Measurements from ENCODE around the gene CHRNA4. TPM values are rescaled to one million over a fixed set of nuclear protein-coding genes. Genes with fewer than 3 reads are reported as not detected.

The CHRNA4 gene
- 1.8 and 9.1 TPM in 2 replicates for total RNA-seq (ENCODE audit: low replicate concordance)
- long read RNA-seq: 0 reads

DNA sequence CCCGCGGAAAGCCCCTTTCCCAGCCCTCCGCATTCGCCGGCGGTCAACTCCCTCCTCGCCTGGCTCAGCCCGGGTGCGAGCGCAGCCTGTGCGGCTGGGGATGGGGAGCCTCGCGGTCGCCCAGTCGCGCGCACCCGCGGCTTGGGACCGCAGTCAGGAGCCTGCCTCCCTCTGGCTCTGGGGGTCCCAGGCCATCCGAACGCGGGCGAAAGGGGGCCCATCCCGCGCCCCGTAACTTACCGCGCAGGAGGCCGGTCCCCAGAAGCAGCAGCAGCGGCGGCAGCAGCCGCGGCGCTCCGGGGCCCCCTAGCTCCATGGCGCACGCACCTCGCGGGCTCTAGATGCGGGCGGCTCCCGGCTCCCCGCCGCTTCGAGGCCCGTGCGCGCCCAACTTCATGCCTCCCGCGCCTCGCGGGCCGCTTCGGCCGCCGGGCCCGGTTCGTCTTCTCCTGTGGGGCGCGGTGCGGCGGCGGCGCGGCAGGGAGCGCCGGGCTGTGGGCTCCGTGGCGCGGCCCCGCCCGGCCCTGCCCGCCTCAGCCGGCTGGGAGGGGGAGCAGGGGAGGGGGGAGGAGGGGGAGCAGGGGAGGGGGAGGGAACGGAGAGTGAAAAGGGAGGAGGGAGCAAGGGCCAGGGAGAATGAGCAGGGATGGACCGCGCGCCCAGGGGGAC lies at the start of gene CHRNA4:
CHRNA4 (minus strand) TSS at position 500 of the 669 bp plus-strand sequence; CDS start at position 316, 184 bp downstream.
- Mint-ChIP-seq H3K9me3 (no peaks in the 10 kb centered on the region), H3K36me3 (no peaks in the 10 kb centered on the region)
- no peak for DNase-seq (ENCODE audit: extremely low spot score, unreplicated experiment)

DNA sequence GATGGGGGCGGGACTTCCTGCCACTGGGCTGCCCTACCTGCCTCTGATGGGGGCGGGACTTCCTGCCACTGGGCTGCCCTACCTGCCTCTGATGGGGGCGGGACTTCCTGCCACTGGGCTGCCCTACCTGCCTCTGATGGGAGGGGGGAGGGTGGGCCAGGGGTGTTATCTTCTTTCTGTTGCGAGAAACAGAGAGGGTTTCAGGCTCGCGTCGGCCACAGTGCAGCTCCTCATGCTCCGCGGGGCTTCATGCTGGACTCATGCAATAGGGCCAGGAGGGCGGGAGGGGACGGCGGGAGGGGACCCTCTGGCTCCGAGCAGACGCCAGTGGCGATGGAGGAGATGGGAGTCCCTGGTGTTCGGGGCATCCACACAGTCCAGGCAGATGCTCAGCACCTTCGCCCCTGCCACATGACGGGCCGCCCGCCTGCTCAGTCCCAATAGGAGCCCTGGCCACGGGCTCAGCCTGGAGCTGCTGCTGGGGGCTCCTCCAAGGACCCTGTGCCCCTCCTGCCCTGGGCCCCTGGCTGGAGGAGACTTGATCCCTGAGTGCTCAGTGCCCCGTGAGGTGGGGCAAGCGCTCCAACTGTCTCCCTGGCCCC lies 48.8 kb upstream of the CHRNA4 start:
- no peak for DNase-seq (ENCODE audit: extremely low spot score, unreplicated experiment)
- Mint-ChIP-seq H3K4me1 (ENCODE audit: unreplicated experiment) (no peaks in the 10 kb centered on the region), H3K27ac (no peak overlapping the region), H3K27me3 (no peaks in the 10 kb centered on the region), H3K9me3 (no peaks in the 10 kb centered on the region), H3K36me3 (no peaks in the 10 kb centered on the region), H3K4me3 (no peak overlapping the region)
- TF ChIP-seq, protein P1, sequence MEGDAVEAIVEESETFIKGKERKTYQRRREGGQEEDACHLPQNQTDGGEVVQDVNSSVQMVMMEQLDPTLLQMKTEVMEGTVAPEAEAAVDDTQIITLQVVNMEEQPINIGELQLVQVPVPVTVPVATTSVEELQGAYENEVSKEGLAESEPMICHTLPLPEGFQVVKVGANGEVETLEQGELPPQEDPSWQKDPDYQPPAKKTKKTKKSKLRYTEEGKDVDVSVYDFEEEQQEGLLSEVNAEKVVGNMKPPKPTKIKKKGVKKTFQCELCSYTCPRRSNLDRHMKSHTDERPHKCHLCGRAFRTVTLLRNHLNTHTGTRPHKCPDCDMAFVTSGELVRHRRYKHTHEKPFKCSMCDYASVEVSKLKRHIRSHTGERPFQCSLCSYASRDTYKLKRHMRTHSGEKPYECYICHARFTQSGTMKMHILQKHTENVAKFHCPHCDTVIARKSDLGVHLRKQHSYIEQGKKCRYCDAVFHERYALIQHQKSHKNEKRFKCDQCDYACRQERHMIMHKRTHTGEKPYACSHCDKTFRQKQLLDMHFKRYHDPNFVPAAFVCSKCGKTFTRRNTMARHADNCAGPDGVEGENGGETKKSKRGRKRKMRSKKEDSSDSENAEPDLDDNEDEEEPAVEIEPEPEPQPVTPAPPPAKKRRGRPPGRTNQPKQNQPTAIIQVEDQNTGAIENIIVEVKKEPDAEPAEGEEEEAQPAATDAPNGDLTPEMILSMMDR (conservative IDR thresholded peaks at IDR 0.05): no peak

More for the DNA sequence above, at the start of gene CHRNA4:
- TF ChIP-seq, protein P1 (conservative IDR thresholded peaks at IDR 0.05): no peak
- Mint-ChIP-seq H3K27ac (no peak within 1 kb of the TSS), H3K4me3 (no peak within 1 kb of the TSS), H3K4me1 (ENCODE audit: unreplicated experiment) (peaks cover 6% of the 10 kb centered on the region), H3K27me3 (peaks cover 18% of the 10 kb centered on the region)

DNA sequence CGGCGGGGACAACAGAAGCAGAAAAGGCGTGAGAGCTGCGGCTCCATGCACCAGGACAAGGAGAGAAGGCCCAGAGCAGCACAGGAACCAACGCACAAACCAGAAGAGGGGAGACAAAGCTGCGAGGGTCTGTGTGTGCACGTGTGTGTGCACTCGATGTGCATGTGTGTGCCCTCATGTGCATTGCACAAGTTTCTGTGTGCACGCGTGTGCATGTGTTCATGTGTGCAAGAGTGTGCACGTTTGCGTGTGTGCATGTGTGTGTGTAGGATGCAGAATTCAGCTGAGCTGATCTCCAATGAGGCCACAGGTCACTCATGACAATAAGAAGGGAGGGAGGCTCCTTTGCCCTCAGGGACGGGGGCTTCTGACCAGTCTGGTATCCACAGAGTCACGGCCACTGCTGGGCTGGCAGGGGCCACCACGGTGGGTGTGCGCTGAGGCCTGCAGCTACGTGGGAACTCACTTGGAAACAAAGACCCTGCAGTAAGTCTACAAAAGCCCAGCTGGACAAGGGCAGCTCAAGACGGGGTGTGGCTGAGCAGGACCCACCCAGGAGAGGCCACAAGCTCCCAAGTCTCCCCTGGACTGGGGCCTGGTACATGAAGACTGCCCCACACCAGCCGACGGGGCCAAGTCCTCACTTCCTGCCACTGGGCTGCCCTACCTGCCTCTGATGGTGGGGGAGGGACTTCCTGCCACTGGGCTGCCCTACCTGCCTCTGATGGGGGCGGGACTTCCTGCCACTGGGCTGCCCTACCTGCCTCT lies 48.1 kb upstream of the CHRNA4 start:
- DNase-seq (ENCODE audit: extremely low spot score, unreplicated experiment): no peak
- Mint-ChIP-seq H3K4me3 (no peak overlapping the region), H3K27me3 (no peaks in the 10 kb centered on the region), H3K27ac (no peak overlapping the region), H3K9me3 (no peaks in the 10 kb centered on the region), H3K4me1 (ENCODE audit: unreplicated experiment) (no peaks in the 10 kb centered on the region), H3K36me3 (no peaks in the 10 kb centered on the region)
- TF ChIP-seq, protein P1 (conservative IDR thresholded peaks at IDR 0.05): no peak

DNA sequence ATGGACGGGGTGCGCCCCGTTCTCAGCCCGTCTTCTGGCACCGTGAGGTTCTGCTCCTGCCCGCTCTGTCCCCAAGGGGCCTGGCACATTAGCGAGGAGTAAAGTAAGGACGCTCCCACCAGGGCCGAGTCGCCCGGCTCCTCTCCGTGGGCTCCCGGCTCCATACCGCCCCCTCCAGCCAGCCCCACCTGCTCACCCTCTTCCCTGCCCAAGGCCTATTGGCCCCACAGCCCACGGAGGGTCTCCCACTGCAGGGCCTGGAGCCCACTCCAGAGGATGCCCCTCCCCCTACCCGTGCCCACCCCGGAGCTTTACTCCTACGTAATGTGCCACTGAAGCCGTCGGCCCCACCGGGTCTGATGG lies 47.5 kb upstream of the CHRNA4 start:
- Mint-ChIP-seq H3K4me1 (ENCODE audit: unreplicated experiment) (no peaks in the 10 kb centered on the region), H3K9me3 (no peaks in the 10 kb centered on the region), H3K27ac (no peak overlapping the region), H3K27me3 (no peaks in the 10 kb centered on the region), H3K36me3 (no peaks in the 10 kb centered on the region), H3K4me3 (no peak overlapping the region)
- TF ChIP-seq, protein P1 (conservative IDR thresholded peaks at IDR 0.05): no peak
- DNase-seq (ENCODE audit: extremely low spot score, unreplicated experiment): no peak

DNA sequence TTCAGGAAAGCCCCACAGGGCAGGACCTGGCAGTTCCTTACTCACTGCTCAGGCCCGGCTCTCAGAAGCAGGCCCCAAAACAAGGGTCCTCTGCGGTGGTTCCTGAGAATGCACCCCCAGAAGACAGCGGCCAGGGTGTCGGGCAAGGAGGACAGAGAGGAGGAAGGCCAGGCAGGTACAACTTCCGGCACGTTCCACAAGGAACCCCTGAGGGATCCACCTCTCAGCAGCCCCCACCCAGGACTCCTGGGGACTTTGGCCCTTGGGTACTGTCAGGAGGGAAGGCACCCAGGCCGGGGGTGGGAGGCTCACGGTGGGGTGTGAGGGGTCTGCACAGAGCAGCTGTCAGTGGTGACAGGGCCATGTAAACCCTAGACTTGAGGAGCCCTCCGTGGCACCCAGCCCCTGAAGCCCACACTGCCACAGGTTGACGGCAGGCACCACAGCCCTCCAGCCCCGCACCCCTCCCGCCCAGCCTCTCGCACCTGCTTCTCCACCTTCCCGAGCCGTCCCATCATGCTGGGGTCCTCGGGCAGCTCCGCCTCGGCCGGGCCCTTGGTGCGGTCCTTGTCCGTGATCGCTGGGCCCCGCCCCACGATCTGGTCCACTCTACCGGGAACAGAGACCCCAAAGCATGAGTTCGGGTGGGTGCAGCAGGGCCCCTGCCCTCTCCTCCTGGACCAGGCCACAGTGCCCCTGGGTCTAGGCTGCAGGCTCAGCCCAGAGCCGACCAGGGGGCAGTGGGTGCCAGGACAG lies 47.0 kb upstream of the CHRNA4 start:
- Mint-ChIP-seq H3K27me3 (no peaks in the 10 kb centered on the region), H3K4me3 (no peak overlapping the region), H3K4me1 (ENCODE audit: unreplicated experiment) (no peaks in the 10 kb centered on the region), H3K9me3 (no peaks in the 10 kb centered on the region), H3K36me3 (no peaks in the 10 kb centered on the region), H3K27ac (no peak overlapping the region)
- TF ChIP-seq, protein P1 (conservative IDR thresholded peaks at IDR 0.05): no peak
- DNase-seq (ENCODE audit: extremely low spot score, unreplicated experiment): no peak

Measured in type B pancreatic cell (in vitro differentiated cells).